HepG2 (cell line): Measurements from ENCODE around the gene MLN. TPM values are rescaled to one million over a fixed set of nuclear protein-coding genes. Genes with fewer than 3 reads are reported as not detected.

Source experiments
- CCAR2 ChIP-seq: fragments of 200-400 bp; formaldehyde crosslinking; optimal IDR thresholded peaks from 2 replicates; pipeline ENCODE3; 2018; ENCODE audit warnings: low read depth, mild to moderate bottlenecking, low read length, moderate library complexity
- CSRNP2 ChIP-seq: sonication (generic); formaldehyde crosslinking; conservative IDR thresholded peaks from 2 replicates; pipeline ENCODE4 v1.8.0; 2022; ENCODE audit warnings: low read depth, missing genetic modification reagents
- DNMT3B ChIP-seq: conservative IDR thresholded peaks from 2 replicates; pipeline ENCODE4 v1.6.1; 2016; ENCODE audit warnings: missing biosample characterization, control low read depth
- DRAP1 ChIP-seq: IDR thresholded peaks from 2 replicates; pipeline ENCODE4 v1.6.1; 2016; ENCODE audit warnings: missing genetic modification reagents, missing compliant biosample characterization
- GPN1 ChIP-seq: sonication (generic); formaldehyde crosslinking; IDR thresholded peaks from 2 replicates; pipeline ENCODE4 v1.5.1; 2020; ENCODE audit warnings: missing genetic modification reagents, borderline replicate concordance
- KDM5A ChIP-seq: fragments of 200-600 bp; sonication (generic); IDR thresholded peaks from 2 replicates; pipeline ENCODE4 v1.7.0; 2018; ENCODE audit warnings: antibody characterized with exemption, mild to moderate bottlenecking, low read length, borderline replicate concordance
- RBM22 ChIP-seq: fragments of 200-400 bp; formaldehyde crosslinking; optimal IDR thresholded peaks from 2 replicates; pipeline ENCODE3; 2017; ENCODE audit warnings: mild to moderate bottlenecking, low read length, moderate library complexity
- SATB2 ChIP-seq: sonication (generic); formaldehyde crosslinking; IDR thresholded peaks from 2 replicates; pipeline ENCODE4 v1.5.0; 2020; ENCODE audit warnings: missing genetic modification reagents
- SRSF9 ChIP-seq: fragments of 200-400 bp; formaldehyde crosslinking; IDR thresholded peaks from 2 replicates; pipeline ENCODE4 v1.6.1; 2018; ENCODE audit warnings: borderline replicate concordance, mild to moderate bottlenecking, low read depth, low read length; ENCODE audit not compliant: insufficient read depth, poor library complexity, severe bottlenecking
- WIZ ChIP-seq: sonication (generic); formaldehyde crosslinking; IDR thresholded peaks from 2 replicates; pipeline ENCODE4 v1.5.1; 2020; ENCODE audit warnings: mild to moderate bottlenecking, missing genetic modification reagents
- ZBTB21 ChIP-seq: sonication (generic); formaldehyde crosslinking; IDR thresholded peaks from 2 replicates; pipeline ENCODE4 v1.4.0; 2020; ENCODE audit warnings: missing genetic modification reagents
- ZNF281 ChIP-seq: sonication (generic); formaldehyde crosslinking; IDR thresholded peaks from 2 replicates; pipeline ENCODE4 v1.4.0; 2020; ENCODE audit warnings: missing genetic modification reagents, borderline replicate concordance
- ZNF296 ChIP-seq: sonication (generic); formaldehyde crosslinking; conservative IDR thresholded peaks from 2 replicates; pipeline ENCODE4 v1.5.0; 2020; ENCODE audit warnings: mild to moderate bottlenecking, missing genetic modification reagents
- ZNF552 ChIP-seq: sonication (generic); formaldehyde crosslinking; IDR thresholded peaks from 2 replicates; pipeline ENCODE4 v1.9.0; 2022; ENCODE audit warnings: missing genetic modification reagents, mild to moderate bottlenecking, borderline replicate concordance
- ZNF629 ChIP-seq: sonication (generic); formaldehyde crosslinking; conservative IDR thresholded peaks from 2 replicates; pipeline ENCODE4 v1.5.0; 2020; ENCODE audit warnings: missing genetic modification reagents
- ZNF781 ChIP-seq: sonication (generic); formaldehyde crosslinking; IDR thresholded peaks from 2 replicates; pipeline ENCODE4 v1.5.1; 2020; ENCODE audit warnings: borderline replicate concordance, mild to moderate bottlenecking, missing genetic modification reagents; ENCODE audit errors: not compliant biosample characterization
- ZNF83 ChIP-seq: sonication (generic); formaldehyde crosslinking; IDR thresholded peaks from 2 replicates; pipeline ENCODE4 v1.4.0; 2020; ENCODE audit warnings: missing genetic modification reagents, mild to moderate bottlenecking, borderline replicate concordance
- polyA plus RNA-seq, 8 experiments: library from polyadenylated mRNA; depleted of rRNA in 3 of 8; stranded (reverse) in 7 of 8; unstranded in 1 of 8; fragments of >200 nt; fragmentation: Illumina TruSeq in 4 of 8; extraction: Trizol in 4 of 8; gene quantifications; 2 replicates each; pipeline versions ENCODE4 v1.2.1 to v1.2.3, GENCODE V29; 2011 to 2016; ENCODE audit warnings: low read depth in 4 of 8, missing spikeins in 1 of 8, mixed read lengths in 1 of 8; ENCODE audit not compliant: insufficient read depth in 1 of 8
- total RNA-seq, 5 experiments: library from RNA; depleted of rRNA; stranded (reverse); fragments of >200 nt; fragmentation: Illumina TruSeq; extraction: Trizol; gene quantifications; 2 replicates each; pipeline ENCODE4 v1.2.3, GENCODE V29; 2016; ENCODE audit warnings: low read depth in 1 of 5
- TF ChIP-seq, protein P1 (sequence below): sonication (generic); formaldehyde crosslinking; IDR thresholded peaks from 2 replicates; pipeline ENCODE4 v1.4.0; 2020; ENCODE audit warnings: missing genetic modification reagents
- TF ChIP-seq, protein P2 (sequence below): sonication (generic); formaldehyde crosslinking; IDR thresholded peaks from 2 replicates; pipeline ENCODE4 v1.5.1; 2020; ENCODE audit warnings: mild to moderate bottlenecking, missing genetic modification reagents, borderline replicate concordance
- TF ChIP-seq, protein P3 (sequence below): sonication (generic); formaldehyde crosslinking; IDR thresholded peaks from 2 replicates; pipeline ENCODE4 v1.8.0; 2022; ENCODE audit warnings: low read depth, missing genetic modification reagents

The MLN gene
- total and polyA plus RNA-seq, 2 of the 13 experiments (the other 11 are each of a cell fraction or from before 2014, with no cell fraction given): not detected

DNA sequence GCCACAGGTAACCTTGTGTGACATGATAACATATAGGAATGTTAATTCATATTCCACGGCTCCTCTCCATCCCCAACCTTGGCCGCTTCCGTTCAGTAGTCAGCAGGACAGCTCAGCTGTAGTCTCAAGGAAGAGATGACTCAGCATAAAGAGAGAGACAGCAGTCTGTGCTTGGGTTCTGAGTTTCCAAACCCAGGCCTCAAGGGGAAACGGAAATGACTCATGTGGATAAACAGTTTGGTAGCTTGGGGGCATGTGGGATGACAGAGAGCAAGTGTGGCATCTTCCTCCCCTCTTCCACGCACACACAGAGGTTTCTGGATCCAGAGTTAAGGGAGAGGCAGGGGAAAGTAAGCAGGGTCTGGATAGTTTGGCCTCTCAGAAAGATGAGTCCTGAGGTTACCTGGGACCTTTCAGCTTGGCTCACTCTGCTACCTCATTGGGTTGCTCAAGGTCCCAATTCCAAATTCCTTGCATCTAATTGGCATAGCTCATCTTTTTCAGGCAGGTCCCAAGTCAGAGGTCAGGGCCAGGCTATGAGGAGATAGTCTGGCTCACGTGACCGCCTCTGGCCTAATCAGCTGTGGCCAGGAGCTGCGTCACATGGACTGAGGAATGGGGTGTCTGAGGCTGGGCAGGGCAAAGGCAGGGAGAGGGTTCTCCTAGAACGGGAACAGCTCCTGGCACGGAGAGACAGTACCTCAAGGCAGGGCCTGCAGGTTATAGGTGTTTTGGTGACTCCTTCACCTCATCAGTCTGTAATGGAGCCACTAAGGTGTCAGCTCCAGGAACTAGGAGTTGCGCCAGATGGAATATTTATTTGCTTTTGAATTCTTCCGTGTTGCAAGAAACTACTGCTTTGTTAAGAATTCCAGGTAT lies 36.5 kb upstream of the MLN start (continued):
- TF ChIP-seq RBM22 (no peak), GPN1 (no peak), ZNF552 (CRISPR knock-in tag) (no peak), CCAR2 (no peak), ZNF83 (CRISPR knock-in tag) (0 out of 2 replicates have a peak, but pooled peaks have one; percentile 55), DRAP1 (CRISPR knock-in tag) (peak; percentile 4; the same call in 1 of the 2 replicates), CSRNP2 (no peak), SRSF9 (no peak), KDM5A (no peak), DNMT3B (peak; percentile 96), ZBTB21 (CRISPR knock-in tag) (no peak; the same call in 1 of the 2 replicates), ZNF281 (CRISPR knock-in tag) (peak; percentile 34; the same call in 1 of the 2 replicates), WIZ (CRISPR knock-in tag) (no peak), SATB2 (CRISPR knock-in tag) (no peak), ZNF296 (CRISPR knock-in tag) (no peak), ZNF629 (CRISPR knock-in tag) (0 out of 2 replicates have a peak, but pooled peaks have one; percentile 17), ZNF781 (peak; percentile 27)
- TF ChIP-seq, protein P1, sequence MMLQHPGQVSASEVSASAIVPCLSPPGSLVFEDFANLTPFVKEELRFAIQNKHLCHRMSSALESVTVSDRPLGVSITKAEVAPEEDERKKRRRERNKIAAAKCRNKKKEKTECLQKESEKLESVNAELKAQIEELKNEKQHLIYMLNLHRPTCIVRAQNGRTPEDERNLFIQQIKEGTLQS: peak; percentile 93
- TF ChIP-seq, protein P2, sequence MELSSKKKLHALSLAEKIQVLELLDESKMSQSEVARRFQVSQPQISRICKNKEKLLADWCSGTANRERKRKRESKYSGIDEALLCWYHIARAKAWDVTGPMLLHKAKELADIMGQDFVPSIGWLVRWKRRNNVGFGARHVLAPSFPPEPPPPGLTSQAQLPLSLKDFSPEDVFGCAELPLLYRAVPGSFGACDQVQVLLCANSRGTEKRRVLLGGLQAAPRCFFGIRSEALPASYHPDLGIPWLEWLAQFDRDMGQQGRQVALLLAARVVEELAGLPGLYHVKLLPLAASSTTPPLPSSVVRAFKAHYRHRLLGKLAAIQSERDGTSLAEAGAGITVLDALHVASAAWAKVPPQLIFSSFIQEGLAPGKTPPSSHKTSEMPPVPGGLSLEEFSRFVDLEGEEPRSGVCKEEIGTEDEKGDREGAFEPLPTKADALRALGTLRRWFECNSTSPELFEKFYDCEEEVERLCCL (CRISPR knock-in tag): no peak
- TF ChIP-seq, protein P3, sequence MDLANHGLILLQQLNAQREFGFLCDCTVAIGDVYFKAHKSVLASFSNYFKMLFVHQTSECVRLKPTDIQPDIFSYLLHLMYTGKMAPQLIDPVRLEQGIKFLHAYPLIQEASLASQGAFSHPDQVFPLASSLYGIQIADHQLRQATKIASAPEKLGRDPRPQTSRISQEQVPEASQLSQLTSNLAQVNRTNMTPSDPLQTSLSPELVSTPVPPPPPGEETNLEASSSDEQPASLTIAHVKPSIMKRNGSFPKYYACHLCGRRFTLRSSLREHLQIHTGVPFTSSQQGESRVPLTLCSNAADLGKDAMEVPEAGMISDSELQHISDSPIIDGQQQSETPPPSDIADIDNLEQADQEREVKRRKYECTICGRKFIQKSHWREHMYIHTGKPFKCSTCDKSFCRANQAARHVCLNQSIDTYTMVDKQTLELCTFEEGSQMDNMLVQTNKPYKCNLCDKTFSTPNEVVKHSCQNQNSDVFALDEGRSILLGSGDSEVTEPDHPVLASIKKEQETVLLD (CRISPR knock-in tag): peak; percentile 6; the same call in 1 of the 2 replicates
